K562 (cell line): ENCODE results near the gene EFCAB9. TPM values are rescaled to one million over a fixed set of nuclear protein-coding genes. Genes with fewer than 3 reads are reported as not detected.

Experiments
- ATAC-seq: fragments of 200-7000 bp; cut with Tn5 transposase; 3 replicates; pipeline ENCODE4 v1.9.1; 2020; ENCODE audit warnings: moderate library complexity
- BruUV-seq: library from RNA; stranded (reverse); fragments of 400-500 nt; replicated peaks from 2 replicates; lab custom pipeline; 2021; lab: Mats Ljungman, UMichigan
- CTCF ChIA-PET: fragments of 300-600 bp; formaldehyde crosslinking; extraction: SDS; loops from one replicate; lab custom pipeline; 2021; ENCODE audit warnings: low intra/inter-chr PET ratio; lab: Yijun Ruan, JAX
- POLR2A ChIA-PET: fragments of 300-600, 350-650 bp; sonication (Branson Sonifier 250); formaldehyde crosslinking; extraction: SDS; loops from one replicate; lab custom pipeline; 2021; ENCODE audit warnings: antibody characterized with exemption, inconsistent platforms; lab: Yijun Ruan, JAX
- DNase-seq, 4 experiments: peaks; one replicate each; pipeline versions ENCODE4 v3.0.0 to v3.0.0-alpha.2; 2011 to 2018; ENCODE audit warnings: low spot score in 3 of 4, mixed read lengths in 3 of 4; ENCODE audit errors: extremely low read depth in 1 of 4
- FAIRE-seq: peaks from 2 replicates; lab custom pipeline; 2011; peaks lifted over from hg19 to GRCh38; lab: Jason Lieb, UNC
- H2AFZ ChIP-seq: 2 replicates; pipeline ENCODE4 v1.6.0; 2011; ENCODE audit warnings: low read depth, low read length, control low read depth, inconsistent platforms
- H3K27ac ChIP-seq: fragments of 200-600 bp; 3 replicates; pipeline ENCODE4 v1.8.0; 2011; ENCODE audit warnings: low read depth, mild to moderate bottlenecking, control low read depth, inconsistent platforms, low read length, moderate library complexity, mixed read lengths; ENCODE audit errors: extremely low read depth
- H3K27me3 ChIP-seq, 2 experiments: fragments of 300-600 bp in 1 of 2; 2 replicates in 1 of 2; 3 replicates in 1 of 2; pipeline versions ENCODE4 v1.6.0 to v1.8.0; 2011; ENCODE audit warnings: inconsistent platforms in 2 of 2, low read length in 2 of 2, mild to moderate bottlenecking in 1 of 2, mixed read lengths in 1 of 2, moderate library complexity in 1 of 2; ENCODE audit not compliant: control insufficient read depth in 2 of 2, insufficient read depth in 2 of 2
- H3K36me3 ChIP-seq: fragments of 300-600 bp; 3 replicates; pipeline ENCODE4 v1.8.0; 2011; ENCODE audit warnings: mild to moderate bottlenecking, low read length, inconsistent platforms; ENCODE audit not compliant: control insufficient read depth, insufficient read depth
- H3K4me1 ChIP-seq, 2 experiments: fragments of 200-600 bp in 1 of 2; replicated peaks in 1 of 2; 2 replicates in 1 of 2; 3 replicates in 1 of 2; pipeline versions ENCODE4 v1.5.1 to v1.8.0; 2011; ENCODE audit warnings: inconsistent platforms in 2 of 2, low read length in 2 of 2, mild to moderate bottlenecking in 1 of 2, mixed read lengths in 1 of 2, moderate library complexity in 1 of 2; ENCODE audit not compliant: control insufficient read depth in 2 of 2, insufficient read depth in 2 of 2
- H3K4me2 ChIP-seq: 2 replicates; pipeline ENCODE4 v1.6.1; 2011; ENCODE audit warnings: low read length, control low read depth, inconsistent platforms, mixed read lengths; ENCODE audit not compliant: insufficient read depth
- H3K4me3 ChIP-seq: fragments of 200-600 bp; sonication (generic), shearing (Covaris generic); 2 replicates; pipeline ENCODE4 v1.5.1; 2016; ENCODE audit warnings: control low read depth, inconsistent platforms
- H3K79me2 ChIP-seq: fragments of 200-600 bp; 3 replicates; pipeline ENCODE4 v1.8.0; 2011; ENCODE audit warnings: low read length, inconsistent platforms; ENCODE audit not compliant: control insufficient read depth, insufficient read depth
- H3K9ac ChIP-seq, 2 experiments: 2 replicates each; pipeline versions ENCODE4 v1.6.0 to v1.6.1; 2011; ENCODE audit warnings: low read depth in 2 of 2, low read length in 2 of 2, control low read depth in 1 of 2, inconsistent platforms in 1 of 2, mild to moderate bottlenecking in 1 of 2, mixed read lengths in 1 of 2; ENCODE audit not compliant: insufficient read depth in 1 of 2
- H3K9me1 ChIP-seq: one replicate; pipeline ENCODE4 v1.6.0; 2011; ENCODE audit warnings: inconsistent platforms, mild to moderate bottlenecking, low read length, moderate library complexity; ENCODE audit not compliant: control insufficient read depth, insufficient read depth
- H3K9me3 ChIP-seq: replicated peaks from 2 replicates; pipeline ENCODE4 v1.5.1; 2011; ENCODE audit warnings: low read depth, low read length, inconsistent platforms; ENCODE audit not compliant: control insufficient read depth, insufficient read depth
- H4K20me1 ChIP-seq: replicated peaks from 2 replicates; pipeline ENCODE4 v1.6.1; 2011; ENCODE audit warnings: low read length, inconsistent platforms, mixed read lengths; ENCODE audit not compliant: control insufficient read depth, insufficient read depth
- ATF7 ChIP-seq: fragments of 450-650 bp; IDR thresholded peaks from 2 replicates; pipeline ENCODE4 v1.7.1; 2014; ENCODE audit warnings: mild to moderate bottlenecking, moderate library complexity
- CHD2 ChIP-seq: IDR thresholded peaks from 2 replicates; pipeline ENCODE4 v1.6.1; 2011; ENCODE audit warnings: low read depth, low read length
- DEAF1 ChIP-seq: fragments of 450-650 bp; formaldehyde crosslinking; IDR thresholded peaks from 2 replicates; pipeline ENCODE4 v1.4.0; 2020; ENCODE audit warnings: mild to moderate bottlenecking, moderate library complexity
- HNRNPUL1 ChIP-seq: fragments of 200-400 bp; formaldehyde crosslinking; IDR thresholded peaks from 2 replicates; pipeline ENCODE4 v1.6.1; 2017; ENCODE audit warnings: low read length
- ILF3 ChIP-seq: fragments of 450-650 bp; IDR thresholded peaks from 2 replicates; pipeline ENCODE4 v1.6.1; 2018; ENCODE audit warnings: antibody characterized with exemption, mild to moderate bottlenecking, moderate library complexity, borderline replicate concordance
- MCM3 ChIP-seq: fragments of 450-650 bp; IDR thresholded peaks from 2 replicates; pipeline ENCODE4 v1.6.1; 2016
- MLLT1 ChIP-seq, 2 experiments: fragments of 450-650 bp; IDR thresholded peaks; 2 replicates each; pipeline ENCODE4 v1.6.1; 2016
- OTX1 ChIP-seq: fragments of 450-650 bp; formaldehyde crosslinking; IDR thresholded peaks from 2 replicates; pipeline ENCODE4 v1.4.0; 2022; ENCODE audit warnings: mild to moderate bottlenecking
- SFPQ ChIP-seq: fragments of 200-400 bp; formaldehyde crosslinking; IDR thresholded peaks from 2 replicates; pipeline ENCODE4 v1.6.1; 2017; ENCODE audit warnings: mild to moderate bottlenecking, low read depth, low read length, moderate library complexity
- TCF3 ChIP-seq: sonication (generic); formaldehyde crosslinking; IDR thresholded peaks from 2 replicates; pipeline ENCODE4 v1.4.0; 2020; ENCODE audit warnings: mild to moderate bottlenecking, missing genetic modification reagents
- TFE3 ChIP-seq: fragments of 450-650 bp; formaldehyde crosslinking; IDR thresholded peaks from 2 replicates; pipeline ENCODE4 v1.4.0; 2020; ENCODE audit warnings: mild to moderate bottlenecking, mixed read lengths
- ZBTB17 ChIP-seq: fragments of 450-650 bp; formaldehyde crosslinking; IDR thresholded peaks from 2 replicates; pipeline ENCODE4 v1.4.0; 2020; ENCODE audit warnings: mild to moderate bottlenecking
- ZNF134 ChIP-seq: fragments of 250-450 bp; sonication (Bioruptor Pico); conservative IDR thresholded peaks from 2 replicates; pipeline ENCODE4 v1.4.0; 2020
- ZNF589 ChIP-seq: fragments of 200-800 bp; sonication (Bioruptor generic); IDR thresholded peaks from 2 replicates; pipeline ENCODE4 v1.6.1; 2016; ENCODE audit warnings: low read depth, missing genetic modification characterization, missing compliant biosample characterization
- WGBS: fragments of 100-300 bp; shearing (Covaris generic); methylation state at CpG from one replicate; pipeline ENCODE4 v1.1.6; 2016; ENCODE audit warnings: low coverage, mixed read lengths; ENCODE audit not compliant: insufficient coverage; ENCODE audit errors: missing lambda C conversion rate; 5-methylcytosine and 5-hydroxymethylcytosine counted together
- in situ Hi-C: fragments of 300-500 bp; cut with MboI; formaldehyde crosslinking; loops from 4 replicates; pipeline ENCODE4 v1.15.0; 2018; ENCODE audit warnings: inconsistent platforms, mixed read lengths
- intact Hi-C: fragments of 100-400 bp; cut with micrococcal nuclease; formaldehyde crosslinking; loops from 2 replicates; pipeline ENCODE4 v1.14.2; 2022
- polyA plus RNA-seq, 8 experiments: library from polyadenylated mRNA; depleted of rRNA in 4 of 8; stranded (reverse) in 5 of 8; unstranded in 3 of 8; fragments of >200 nt; fragmentation: Nextera tagmentation in 2 of 8; fragmentation: Illumina TruSeq in 1 of 8; extraction: Ambion mirVana in 2 of 8; extraction: Trizol in 1 of 8; gene quantifications; 2 replicates each; pipeline versions ENCODE4 v1.2.1 to v1.2.3, GENCODE V29; 2011 to 2014; ENCODE audit warnings: inconsistent platforms in 1 of 8, missing spikeins in 1 of 8
- total RNA-seq, 7 experiments: library from RNA; depleted of rRNA in 6 of 7; stranded (reverse); fragments of >200 nt in 6 of 7; fragmentation: Illumina TruSeq in 2 of 7; extraction: Trizol in 2 of 7; gene quantifications; 2 replicates each; pipeline versions ENCODE4 v1.2.1 to v1.2.3, GENCODE V29; 2011 to 2021; ENCODE audit warnings: low replicate concordance in 1 of 7

Gene EFCAB9
- total and polyA plus RNA-seq, 9 of the 15 experiments (the other 6 are each of a cell fraction or from before 2014, with no cell fraction given), result not detected

GRCh38 chr5:172169216-172169615 lies 24.8 kb upstream of the EFCAB9 start:
- WGBS, result 14% methylated on average over 2 of the region's 2 CpGs
- intact Hi-C loops, result no loop called here
- BruUV-seq, result no TSS peak

More at GRCh38 chr5:172169216-172169615, 24.8 kb upstream of the EFCAB9 start:
- no peak for TF ChIP-seq ZBTB17 (CRISPR knock-in tag)
- no peak for TF ChIP-seq TCF3 (CRISPR knock-in tag)
- no peak for TF ChIP-seq ILF3
- no peak for TF ChIP-seq TFE3 (CRISPR knock-in tag)
- no peak for TF ChIP-seq SFPQ
- TF ChIP-seq ATF7, result no peak
- no peak for TF ChIP-seq DEAF1 (CRISPR knock-in tag)
- no peak for TF ChIP-seq ZNF134
- TF ChIP-seq ZNF589 (CRISPR knock-in tag), result no peak
- TF ChIP-seq CHD2, result no peak
- TF ChIP-seq MLLT1 (IDR thresholded peaks at IDR 0.05), result no peak
- TF ChIP-seq OTX1 (CRISPR knock-in tag), result no peak
- no peak for TF ChIP-seq MCM3
- no peak for TF ChIP-seq HNRNPUL1
- in situ Hi-C loops, result no loop called here
- Histone ChIP-seq H3K27ac (no peak overlapping the region), H3K9me3 (no peaks in the 10 kb centered on the region), H3K4me3 (no peak overlapping the region), H3K79me2 (no peaks in the 10 kb centered on the region), H2AFZ (no peak overlapping the region), H3K9ac (no peak overlapping the region), H3K9me1 (peaks cover 4% of the 10 kb centered on the region), H3K36me3 (no peaks in the 10 kb centered on the region), H4K20me1 (no peaks in the 10 kb centered on the region), H3K4me1 (peaks cover 0 to 10% of the 10 kb centered on the region in 2 experiments; a peak in 2 of 5 replicates), H3K4me2 (no peak overlapping the region), H3K27me3 (peaks cover 0 to 8% of the 10 kb centered on the region in 2 experiments; a peak in 2 of 5 replicates)
- FAIRE-seq (no peak), DNase-seq (no peak), ATAC-seq (no peak)
- ChIA-PET POLR2A (interaction anchor here (0.6 to 0.7 kb wide), 2 partner anchors 27 to 74 kb away, joined by 3 to 4 read pairs; no protein-coding TSS in a partner anchor), CTCF (no interaction called here)
